GM19025 (cell line): Measurements from ENCODE around the gene FAM234B.
"Not testable (repeated sequence)": the region's sequence is repeated elsewhere in the genome, so short reads cannot be mapped to it uniquely, and the experiment has no call there.

Source experiments
- ATAC-seq: cut with Tn5 transposase; IDR thresholded peaks from one replicate; pipeline ENCODE4 v1.9.1; 2021; ENCODE audit warnings: mild to moderate bottlenecking, low read depth, moderate library complexity; ENCODE audit not compliant: unreplicated experiment

Gene FAM234B

GRCh38 chr12:13022851-13023271 lies 21.3 kb upstream of the FAM234B start:
- no peak for ATAC-seq

GRCh38 chr12:13023811-13024530 lies 20.2 kb upstream of the FAM234B start:
- no peak for ATAC-seq

- no peak for ATAC-seq
Measured at GRCh38 chr12:13024531-13024916, 19.7 kb upstream of the FAM234B start.

- ATAC-seq: no peak
Measured at GRCh38 chr12:13026286-13026685, 17.9 kb upstream of the FAM234B start.

GRCh38 chr12:13027032-13027431 lies 17.1 kb upstream of the FAM234B start:
- no peak for ATAC-seq

GRCh38 chr12:13027508-13027907 lies 16.7 kb upstream of the FAM234B start:
- no peak for ATAC-seq

- no peak for ATAC-seq
Measured at GRCh38 chr12:13028825-13029570, 15.2 kb upstream of the FAM234B start.

- ATAC-seq: no peak
Measured at GRCh38 chr12:13030541-13031291, 13.5 kb upstream of the FAM234B start.

GRCh38 chr12:13032164-13032563 lies 12.0 kb upstream of the FAM234B start:
- ATAC-seq: no peak

GRCh38 chr12:13033476-13033875 lies 10.7 kb upstream of the FAM234B start:
- no peak for ATAC-seq

GRCh38 chr12:13035335-13035734 lies 8.8 kb upstream of the FAM234B start:
- ATAC-seq: not testable (repeated sequence)

GRCh38 chr12:13036881-13037280 lies 7.3 kb upstream of the FAM234B start:
- no peak for ATAC-seq

- ATAC-seq: no peak
Measured at GRCh38 chr12:13038491-13039161, 5.6 kb upstream of the FAM234B start.

- ATAC-seq: no peak
Measured at GRCh38 chr12:13039328-13039956, 4.7 kb upstream of the FAM234B start.

- ATAC-seq: no peak
Measured at GRCh38 chr12:13041224-13041623, 3.0 kb upstream of the FAM234B start.

- ATAC-seq: no peak
Measured at GRCh38 chr12:13042666-13043230, 1.4 kb upstream of the FAM234B start.

- ATAC-seq: no peak
Measured at GRCh38 chr12:13044906-13045299, 722 bp downstream of the FAM234B start.

GRCh38 chr12:13045816-13046215 lies 1.6 kb downstream of the FAM234B start:
- no peak for ATAC-seq

- no peak for ATAC-seq
Measured at GRCh38 chr12:13046964-13047363, 2.8 kb downstream of the FAM234B start.

- no peak for ATAC-seq
Measured at GRCh38 chr12:13049816-13050215, 5.6 kb downstream of the FAM234B start.
